ENCODE measurements around the gene ACTR2.
A peak's percentile ranks its signal among the peaks of the same experiment; 100 is the strongest.
"Not testable (repeated sequence)": the region's sequence is repeated elsewhere in the genome, so short reads cannot be mapped to it uniquely, and the experiment has no call there.

The ACTR2 gene

GRCh38 chr2:65231121-65231520, 3.5 kb downstream of the ACTR2 start:
- no peak for DNase-seq

- DNase-seq, result peak; percentile 26
Measured at GRCh38 chr2:65231892-65232477, 4.4 kb downstream of the ACTR2 start.

- DNase-seq, result peak; percentile 22
Measured at GRCh38 chr2:65232636-65233035, 5.0 kb downstream of the ACTR2 start.

DNA sequence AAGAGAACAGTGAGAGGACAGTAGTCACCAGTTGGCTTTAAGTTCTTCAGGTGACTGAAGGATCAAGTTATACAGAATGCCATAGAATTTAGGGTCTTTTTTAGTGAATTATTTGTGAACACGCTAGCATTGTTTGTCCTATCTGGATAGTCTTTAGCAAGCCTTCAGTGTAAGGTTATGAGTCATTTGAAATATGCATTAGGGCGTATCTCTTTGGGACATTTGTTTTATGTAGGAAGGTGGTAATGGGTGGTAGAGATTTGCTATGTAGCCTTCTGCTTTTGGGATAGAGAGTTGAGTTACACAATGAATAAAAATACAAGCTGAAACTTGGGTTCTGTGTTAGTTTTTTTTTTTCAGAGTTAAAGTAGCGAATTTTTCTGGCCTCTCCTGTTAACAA, 13.0 kb downstream of the ACTR2 start:
- no peak for DNase-seq

GRCh38 chr2:65244452-65244851, 16.8 kb downstream of the ACTR2 start:
- not testable (repeated sequence) for DNase-seq

DNA sequence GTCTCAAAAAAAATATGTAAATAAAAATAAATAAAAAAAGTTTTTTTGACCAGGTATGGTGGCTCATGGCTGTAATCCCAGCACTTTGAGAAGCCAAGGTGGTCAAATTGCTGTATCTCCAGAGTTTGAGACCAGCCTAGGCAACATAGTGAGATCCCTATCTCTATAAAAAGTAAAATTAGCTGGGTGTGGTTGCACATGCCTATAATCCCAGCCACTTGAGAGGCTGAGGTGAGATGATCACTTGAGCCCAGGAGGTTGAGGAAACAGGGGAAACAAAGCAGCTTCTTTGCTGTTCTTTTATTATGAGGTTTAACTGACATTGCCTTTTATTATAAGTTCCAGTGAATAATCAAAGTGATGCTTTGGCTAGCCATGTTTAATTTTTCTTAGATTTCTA, 25.0 kb downstream of the ACTR2 start:
- DNase-seq, result no peak

- DNase-seq, result no peak
Measured at GRCh38 chr2:65255356-65255755, 27.7 kb downstream of the ACTR2 start.

DNA sequence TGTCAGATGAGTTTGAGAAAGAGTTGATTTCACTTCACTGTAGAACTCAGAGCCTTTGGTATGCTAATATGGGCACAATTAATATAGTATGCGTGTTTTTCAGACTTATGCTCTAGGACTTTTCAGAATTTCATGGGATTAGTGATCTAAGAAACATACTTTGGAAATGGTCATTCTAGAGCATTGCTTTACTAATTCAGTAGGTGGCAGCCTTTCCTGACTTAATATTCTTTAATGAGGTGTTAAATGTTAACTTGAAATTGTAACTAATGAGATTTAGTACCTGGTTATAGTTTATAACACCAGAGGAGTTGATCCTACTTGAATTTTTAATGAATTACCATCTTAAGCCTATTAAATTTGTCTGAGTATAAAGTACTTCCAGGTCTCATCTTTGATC, 28.4 kb downstream of the ACTR2 start:
- no peak for DNase-seq

DNA sequence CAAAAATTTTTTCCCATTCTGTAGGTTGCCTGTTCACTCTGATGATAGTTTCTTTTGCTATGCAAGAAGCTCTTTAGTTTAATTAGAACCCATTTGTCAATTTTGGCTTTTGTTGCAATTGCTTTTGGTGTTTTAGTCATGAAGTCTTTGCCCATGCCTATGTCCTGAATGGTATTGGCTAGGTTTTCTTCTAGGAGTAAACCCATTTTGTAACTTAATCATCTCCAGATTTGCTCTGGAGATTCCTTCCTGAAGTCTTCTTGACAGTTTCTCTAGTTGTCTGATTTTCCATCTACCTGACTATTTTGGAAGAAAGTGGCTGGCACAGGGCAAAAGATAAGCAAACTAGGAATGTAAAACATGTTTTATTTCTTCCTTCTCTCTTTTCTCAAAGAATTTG, 30.2 kb downstream of the ACTR2 start:
- DNase-seq, result not testable (repeated sequence)

DNA sequence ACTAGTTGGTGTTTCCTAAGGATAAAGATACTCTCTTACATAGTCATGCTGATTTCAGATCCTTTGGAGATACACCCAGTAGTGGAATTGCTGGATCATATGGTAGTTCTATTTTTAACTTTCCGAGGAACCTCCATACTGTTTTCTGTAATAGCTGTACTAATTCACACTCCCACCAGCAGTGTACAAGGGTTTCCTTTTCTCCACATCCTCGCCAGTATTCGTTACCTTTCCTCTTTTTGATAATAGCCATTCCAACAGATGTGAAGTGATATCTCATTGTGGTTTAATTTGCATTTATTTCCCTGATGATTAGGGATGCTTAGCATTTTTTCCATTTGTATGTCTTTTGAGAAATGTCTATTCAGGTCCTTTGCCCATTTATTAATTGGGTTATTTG, 34.0 kb downstream of the ACTR2 start:
- no peak for DNase-seq

- DNase-seq, result no peak
Measured at GRCh38 chr2:65263262-65263661, 35.6 kb downstream of the ACTR2 start.

GRCh38 chr2:65263986-65264385, 36.4 kb downstream of the ACTR2 start:
- DNase-seq, result no peak

GRCh38 chr2:65264821-65265670, 37.4 kb downstream of the ACTR2 start:
- DNase-seq, result peak; percentile 24

- DNase-seq, result no peak
Measured at GRCh38 chr2:65265671-65266045, 38.0 kb downstream of the ACTR2 start.

- no peak for DNase-seq
Measured at GRCh38 chr2:65267008-65267407, 39.4 kb downstream of the ACTR2 start.

DNA sequence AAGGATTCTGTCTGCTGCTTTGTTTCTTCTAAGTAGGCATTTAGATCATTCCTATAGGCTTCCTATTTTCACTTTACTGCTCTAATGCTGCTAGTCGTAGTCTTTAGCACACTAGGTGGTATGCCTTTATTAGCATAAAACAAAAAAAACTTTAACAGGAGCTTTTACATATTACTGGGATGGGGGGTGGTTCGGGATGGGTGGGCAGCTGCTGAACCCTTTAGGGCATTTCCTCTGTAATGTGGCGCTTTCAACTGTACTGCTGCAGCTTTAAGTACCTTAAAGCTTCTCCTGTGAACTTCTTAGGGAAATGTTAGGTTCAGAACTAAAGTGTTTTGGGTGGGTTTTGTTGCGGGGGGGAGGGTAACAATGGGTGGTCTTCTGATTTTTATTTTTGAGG, 41.3 kb downstream of the ACTR2 start:
- DNase-seq, result no peak

DNA sequence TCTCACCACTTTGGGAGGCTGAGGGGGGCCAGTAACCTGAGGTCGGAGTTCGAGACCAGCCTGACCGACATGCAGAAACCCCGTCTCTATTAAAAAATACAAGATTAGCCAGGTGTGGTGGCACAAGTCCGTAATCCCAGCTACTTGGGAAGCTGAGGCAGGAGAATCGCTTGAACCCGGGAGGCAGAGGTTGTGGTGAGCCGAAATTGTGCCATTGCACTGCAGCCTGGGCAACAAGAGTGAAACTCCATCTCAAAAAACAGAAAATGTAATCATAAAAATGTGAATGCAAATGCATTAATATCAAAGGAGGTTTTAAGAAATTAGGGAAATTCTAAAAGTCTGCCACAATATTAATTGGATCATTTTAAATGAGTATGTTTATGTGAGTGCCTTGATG, 45.7 kb downstream of the ACTR2 start:
- DNase-seq, result no peak

DNA sequence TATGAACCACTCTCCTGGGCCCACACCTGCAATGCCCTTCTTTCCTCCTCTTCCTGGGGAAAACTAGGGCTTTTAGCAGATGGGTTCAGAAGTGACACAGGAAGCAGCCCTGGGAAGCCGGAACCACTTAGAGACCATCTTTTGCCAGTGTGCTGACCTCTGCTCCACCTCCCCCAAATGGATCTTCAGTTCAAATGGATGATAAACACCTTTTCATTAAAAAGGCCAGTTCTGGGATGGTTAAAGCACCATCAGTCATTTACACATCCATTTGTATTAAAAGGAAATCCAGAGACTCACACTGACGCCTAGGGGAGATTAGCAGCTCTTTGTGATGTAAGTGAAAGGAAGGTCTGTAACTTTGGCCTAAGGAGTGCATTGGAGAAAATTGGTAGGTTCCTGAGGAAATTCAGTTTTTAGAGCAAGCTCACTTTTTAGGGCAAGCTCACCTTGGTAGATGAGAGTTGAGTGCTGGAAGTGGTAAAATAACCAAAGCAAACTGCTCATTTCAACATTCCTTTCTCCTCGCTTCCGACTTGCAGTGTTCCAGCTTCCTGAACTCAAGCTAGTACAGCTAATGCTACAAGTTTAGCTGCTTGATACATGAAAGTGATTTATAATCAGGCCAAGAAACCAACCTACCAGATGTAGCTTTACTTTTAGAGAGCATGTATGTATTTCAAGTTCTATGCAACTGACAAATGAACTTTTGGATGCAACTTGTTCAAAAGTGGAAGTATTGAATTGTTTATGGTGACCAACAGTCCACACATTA, 47.7 kb downstream of the ACTR2 start:
- no peak for DNase-seq

DNA sequence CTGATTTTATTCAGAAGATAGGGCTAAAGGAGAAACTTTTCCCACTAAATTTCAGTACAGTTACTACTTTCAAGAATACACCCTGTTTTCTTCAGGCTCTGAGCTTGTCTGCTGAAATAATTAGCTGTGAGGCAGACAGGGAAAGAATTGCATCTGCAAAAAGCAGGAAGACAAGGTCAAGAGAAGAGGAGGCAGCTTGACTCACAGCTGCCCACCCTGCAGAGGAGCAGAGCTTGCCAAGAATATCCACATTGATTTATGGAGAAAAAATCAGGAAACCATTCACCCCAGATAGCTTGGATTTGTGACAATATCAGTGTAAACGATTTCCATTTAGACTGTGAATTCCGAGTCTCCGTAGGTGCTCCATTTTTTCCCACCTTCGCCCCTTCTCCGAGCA, 49.0 kb downstream of the ACTR2 start:
- DNase-seq, result no peak

DNA sequence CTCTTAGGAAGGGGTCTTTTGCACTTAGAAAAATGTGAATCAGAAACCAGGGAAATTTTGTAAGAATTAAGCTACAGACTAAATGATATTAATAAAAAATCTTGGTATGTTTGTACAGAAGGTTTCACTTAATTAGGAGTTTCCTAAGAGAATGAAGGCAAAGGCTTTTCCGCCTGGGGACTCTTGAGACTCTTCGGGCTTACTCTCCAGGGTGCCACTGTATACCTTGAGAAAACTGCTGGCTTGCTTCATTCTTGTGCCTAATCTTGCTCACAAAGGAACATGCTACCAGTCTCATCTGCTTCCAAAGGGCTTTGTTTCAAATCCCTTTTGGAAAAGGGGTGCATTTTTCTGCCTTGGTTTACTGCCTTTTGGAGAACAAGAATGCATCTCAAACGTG, 49.5 kb downstream of the ACTR2 start:
- no peak for DNase-seq

GRCh38 chr2:65277791-65278483, 50.3 kb downstream of the ACTR2 start:
- DNase-seq, result no peak

DNA sequence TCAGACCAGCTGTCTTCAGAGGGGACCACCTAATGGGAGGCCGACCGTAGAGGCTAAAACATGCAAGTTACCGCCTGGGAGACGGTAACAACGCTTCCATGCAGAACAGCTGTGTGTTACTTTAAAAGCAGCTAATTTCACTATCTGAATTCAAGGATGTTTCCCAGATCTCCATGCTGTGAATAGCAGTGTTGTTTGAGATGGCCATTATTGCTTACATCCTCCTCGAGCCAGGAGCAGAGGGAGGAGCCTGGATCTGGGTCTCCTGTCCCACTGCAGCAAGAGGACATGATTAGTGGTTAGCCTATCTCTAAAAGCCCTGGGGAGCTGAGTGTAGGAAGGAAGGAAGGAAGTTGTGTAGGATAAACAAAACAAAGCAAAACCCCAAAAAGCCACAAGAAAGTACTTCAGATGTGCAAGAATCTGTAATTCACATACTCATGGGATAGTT, 50.9 kb downstream of the ACTR2 start:
- DNase-seq, result no peak

DNA sequence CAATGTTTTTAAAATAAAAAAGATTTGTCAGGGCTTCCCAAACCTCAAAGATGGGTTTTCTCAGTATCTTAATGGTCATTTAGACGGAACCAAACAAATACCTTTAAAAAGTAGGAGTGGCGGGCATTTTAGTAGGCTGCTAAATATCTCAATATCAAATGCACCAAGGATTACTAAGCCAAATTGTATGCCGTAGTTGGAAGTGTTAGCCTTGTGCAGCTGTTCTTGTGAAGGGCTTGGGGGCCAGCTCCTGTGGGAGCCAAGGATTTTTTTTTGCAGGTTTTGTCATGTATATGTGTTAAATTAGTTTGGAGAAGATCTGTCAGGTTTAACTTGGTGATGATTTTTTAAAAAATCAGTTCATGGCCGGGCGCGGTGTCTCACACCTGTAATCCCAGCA, 52.1 kb downstream of the ACTR2 start:
- no peak for DNase-seq

Measured in CD4-positive, alpha-beta T cell treated with Interleukin-12 subunit alpha and Interleukin-12 subunit beta, for 1 hour (primary cell).